ENCODE data around the gene CHCHD10. TPM values are rescaled to one million over a fixed set of nuclear protein-coding genes. Genes with fewer than 3 reads are reported as not detected.

Gene CHCHD10
- total and polyA plus RNA-seq, 2 of the 4 experiments (the other 2 are of a cell fraction), result 2.2 to 11.2 TPM

DNA sequence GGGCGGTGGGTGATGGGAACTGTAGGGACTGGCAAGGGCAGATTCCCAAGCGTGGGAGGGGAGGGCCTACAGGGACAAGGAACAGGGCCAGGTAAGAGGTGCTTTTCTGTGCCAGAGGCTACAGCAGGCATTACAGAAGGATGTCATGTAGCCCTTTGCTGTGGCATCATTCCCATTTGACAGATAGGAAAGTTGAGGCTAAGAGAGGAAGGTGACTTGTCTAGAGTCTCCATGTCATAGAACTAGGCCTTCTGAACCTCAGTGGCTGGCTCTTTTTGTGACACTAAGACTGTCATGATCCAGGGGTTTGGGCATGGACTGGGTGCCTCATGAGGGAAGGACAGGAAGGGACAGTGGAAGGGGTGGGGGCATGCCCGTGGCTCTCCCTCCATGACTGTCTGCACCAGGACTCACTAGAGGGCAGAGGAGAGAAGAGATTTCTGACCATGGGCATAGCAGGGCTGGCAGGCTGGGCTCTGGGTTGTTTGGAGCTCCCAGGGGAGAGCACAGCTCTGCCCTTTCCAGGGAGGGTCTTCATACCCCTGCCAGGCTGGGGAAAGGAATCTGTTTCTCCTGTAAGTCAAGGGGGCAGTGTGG is 8.1 kb upstream of the CHCHD10 start:
- no peak for ATAC-seq (ENCODE audit: low read depth)
- in situ Hi-C loops (cut with MboI; ENCODE audit: low sequenced_read_pairs), result no loop called here

More for the DNA sequence above, 8.1 kb upstream of the CHCHD10 start:
- Histone ChIP-seq H4K5ac (ENCODE audit: low read depth, low read length) (no peak overlapping the region), H3K9ac (ENCODE audit: low read depth, low read length) (no peak overlapping the region), H2BK120ac (ENCODE audit: low read depth, low read length) (no peak overlapping the region), H3K9me3 (ENCODE audit: control insufficient read depth, insufficient read depth, low read length) (no peaks in the 10 kb centered on the region), H3K27me3 (ENCODE audit: control insufficient read depth, insufficient read depth, low read length) (no peaks in the 10 kb centered on the region), H2BK20ac (ENCODE audit: low read depth, low read length) (no peak overlapping the region), H4K91ac (ENCODE audit: insufficient read depth, low read depth, low read length) (no peak overlapping the region), H2BK15ac (ENCODE audit: low read depth, low read length) (no peak overlapping the region), H2AFZ (replicated peaks; ENCODE audit: low read length, poor library complexity) (no peak overlapping the region), H2BK5ac (ENCODE audit: low read depth, low read length, poor library complexity, severe bottlenecking) (no peak overlapping the region), H3K4me3 (ENCODE audit: insufficient read depth, low read depth, low read length) (no peak overlapping the region), H3K18ac (ENCODE audit: low read depth, low read length) (no peak overlapping the region), H3K14ac (replicated peaks; ENCODE audit: low read depth, low read length) (no peak overlapping the region), H3K4ac (ENCODE audit: low read depth, low read length) (peak overlapping the region; percentile 40; the same call in 1 of the 2 replicates), H3K4me2 (ENCODE audit: low read depth, low read length) (no peak overlapping the region), H2AK5ac (ENCODE audit: low read depth, low read length) (peak overlapping the region; percentile 58; the same call in 1 of the 2 replicates), H3K23ac (ENCODE audit: low read depth, low read length) (no peak overlapping the region), H3K36me3 (ENCODE audit: control insufficient read depth, insufficient read depth, low read length) (no peaks in the 10 kb centered on the region), H3K56ac (ENCODE audit: extremely low read depth, insufficient read depth, low read length) (no peak overlapping the region), H4K20me1 (ENCODE audit: insufficient read depth, low read length) (no peaks in the 10 kb centered on the region), H3K9me1 (ENCODE audit: insufficient read depth, low read length) (peaks cover 12% of the 10 kb centered on the region), H3K27ac (ENCODE audit: insufficient read depth, low read length) (no peak overlapping the region), H3K79me1 (ENCODE audit: low read depth in 1 of 2, low read length in 2 of 2) (peaks cover 0 to 7% of the 10 kb centered on the region in 2 experiments; a peak in 1 of 4 replicates), H3K4me1 (ENCODE audit: control insufficient read depth, insufficient read depth, low read length) (peaks cover 23% of the 10 kb centered on the region; the same call in 1 of the 2 replicates), H2AK9ac (replicated peaks; ENCODE audit: low read depth, low read length, poor library complexity) (peak overlapping the region; percentile 77), H4K8ac (ENCODE audit: low read depth in 2 of 2, low read length in 2 of 2) (no peak overlapping the region)
- TF ChIP-seq, protein P1, sequence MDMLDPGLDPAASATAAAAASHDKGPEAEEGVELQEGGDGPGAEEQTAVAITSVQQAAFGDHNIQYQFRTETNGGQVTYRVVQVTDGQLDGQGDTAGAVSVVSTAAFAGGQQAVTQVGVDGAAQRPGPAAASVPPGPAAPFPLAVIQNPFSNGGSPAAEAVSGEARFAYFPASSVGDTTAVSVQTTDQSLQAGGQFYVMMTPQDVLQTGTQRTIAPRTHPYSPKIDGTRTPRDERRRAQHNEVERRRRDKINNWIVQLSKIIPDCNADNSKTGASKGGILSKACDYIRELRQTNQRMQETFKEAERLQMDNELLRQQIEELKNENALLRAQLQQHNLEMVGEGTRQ (IDR thresholded peaks at IDR 0.05; ENCODE audit: low read depth, low read length), result no peak
- no peak for TF ChIP-seq RFX5 (IDR thresholded peaks at IDR 0.05; ENCODE audit: low read depth, low read length)
- TF ChIP-seq MXI1 (IDR thresholded peaks at IDR 0.05; ENCODE audit: borderline replicate concordance, low read depth, low read length), result no peak
- no peak for TF ChIP-seq MAFK (IDR thresholded peaks at IDR 0.05; ENCODE audit: low read depth, low read length)
- no peak for TF ChIP-seq CEBPB (IDR thresholded peaks at IDR 0.05; ENCODE audit: low read depth, low read length)
- no peak for TF ChIP-seq RAD21 (IDR thresholded peaks at IDR 0.05; ENCODE audit: low read length)
- TF ChIP-seq SMC3 (IDR thresholded peaks at IDR 0.05; ENCODE audit: low read depth, low read length), result no peak
- no peak for TF ChIP-seq RCOR1 (IDR thresholded peaks at IDR 0.05; ENCODE audit: insufficient replicate concordance, low read length)
- no TSS peak for BruUV-seq (replicated peaks)
- dilution Hi-C loops (cut with HindIII; ENCODE audit: low sequenced_read_pairs, unreplicated experiment) (no loop called here), intact Hi-C loops (cut with micrococcal nuclease) (loop anchor here (10.0 kb wide), 1 partner anchor 179 kb away; no protein-coding TSS in a partner anchor)
- 64% methylated on average over 2 of the region's 3 CpGs; no CpG with 5 or more reads in 1 of the 2 experiments for WGBS, 2 experiments (ENCODE audit: extremely low coverage in 2 of 2, insufficient read length in 1 of 2)
- ChIA-PET POLR2A (ENCODE audit: unreplicated experiment) (no interaction called here), CTCF (no interaction called here)
- no peak for DNase-seq

All from IMR-90 (cell line).